ENCODE measurements around the gene CIDEC.
"Not testable (repeated sequence)": the region's sequence is repeated elsewhere in the genome, so short reads cannot be mapped to it uniquely, and the experiment has no call there.

- TF ChIP-seq CTCF (conservative IDR thresholded peaks at IDR 0.05); ZFX (IDR thresholded peaks at IDR 0.05): not testable (repeated sequence)
Observed at GRCh38 chr3:9851926-9852325, 28.1 kb downstream of the CIDEC start.

Data from C4-2B (cell line).